T47D (cell line): Measurements from ENCODE around the gene TCOF1.

Source experiments
- DNase-seq, 2 experiments: peaks; one replicate each; pipeline versions ENCODE4 v3.0.0 to v3.0.0-alpha.2; 2011 to 2012; ENCODE audit warnings: low read depth in 1 of 2, low spot score in 1 of 2
- JUND ChIP-seq: IDR thresholded peaks from 2 replicates; pipeline ENCODE4 v1.6.1; 2012; ENCODE audit warnings: low read depth
- in situ Hi-C: cut with HindIII; loops from 2 replicates; pipeline ENCODE4 v1.10.0; 2016; ENCODE audit warnings: low sequenced_read_pairs, low pct_unique_long_range_greater_than_20kb

The TCOF1 gene

GRCh38 chr5:150329881-150330876 lies 27.3 kb upstream of the TCOF1 start:
- DNase-seq, result no peak
- no peak for TF ChIP-seq JUND
- in situ Hi-C loops, result no loop called here

- in situ Hi-C loops, result no loop called here
- no peak for DNase-seq
- no peak for TF ChIP-seq JUND
Observed at GRCh38 chr5:150333400-150333799, 24.1 kb upstream of the TCOF1 start.

- in situ Hi-C loops, result no loop called here
- TF ChIP-seq JUND, result no peak
- DNase-seq, result no peak
Observed at GRCh38 chr5:150335778-150336177, 21.7 kb upstream of the TCOF1 start.

DNA sequence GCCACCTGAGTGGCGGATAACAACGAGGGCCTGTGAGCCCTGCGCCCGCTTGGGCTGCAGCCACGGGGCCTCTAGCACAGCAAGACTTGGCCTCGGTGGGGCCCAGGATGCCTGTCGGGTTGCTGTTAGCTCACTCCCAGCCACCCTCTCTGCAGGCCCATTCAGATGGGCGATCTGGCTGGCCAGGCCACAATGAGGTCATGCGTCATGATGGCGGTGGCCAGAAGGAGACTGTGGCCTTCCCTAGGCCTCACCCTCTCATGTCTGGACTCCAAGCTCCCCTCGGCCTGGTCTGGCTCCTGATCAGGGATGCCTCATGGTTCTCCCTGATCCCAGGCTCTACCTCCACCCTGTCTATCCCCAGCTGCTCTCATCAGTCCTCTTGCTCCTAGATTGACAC lies 19.0 kb upstream of the TCOF1 start:
- no peak for DNase-seq
- in situ Hi-C loops, result no loop called here
- TF ChIP-seq JUND, result no peak

GRCh38 chr5:150339165-150339564 lies 18.3 kb upstream of the TCOF1 start:
- TF ChIP-seq JUND, result no peak
- no peak for DNase-seq

GRCh38 chr5:150339841-150340240 lies 17.7 kb upstream of the TCOF1 start:
- DNase-seq, result no peak
- in situ Hi-C loops, result no loop called here
- no peak for TF ChIP-seq JUND

More at GRCh38 chr5:150339165-150339564, 18.3 kb upstream of the TCOF1 start:
- in situ Hi-C loops, result no loop called here

DNA sequence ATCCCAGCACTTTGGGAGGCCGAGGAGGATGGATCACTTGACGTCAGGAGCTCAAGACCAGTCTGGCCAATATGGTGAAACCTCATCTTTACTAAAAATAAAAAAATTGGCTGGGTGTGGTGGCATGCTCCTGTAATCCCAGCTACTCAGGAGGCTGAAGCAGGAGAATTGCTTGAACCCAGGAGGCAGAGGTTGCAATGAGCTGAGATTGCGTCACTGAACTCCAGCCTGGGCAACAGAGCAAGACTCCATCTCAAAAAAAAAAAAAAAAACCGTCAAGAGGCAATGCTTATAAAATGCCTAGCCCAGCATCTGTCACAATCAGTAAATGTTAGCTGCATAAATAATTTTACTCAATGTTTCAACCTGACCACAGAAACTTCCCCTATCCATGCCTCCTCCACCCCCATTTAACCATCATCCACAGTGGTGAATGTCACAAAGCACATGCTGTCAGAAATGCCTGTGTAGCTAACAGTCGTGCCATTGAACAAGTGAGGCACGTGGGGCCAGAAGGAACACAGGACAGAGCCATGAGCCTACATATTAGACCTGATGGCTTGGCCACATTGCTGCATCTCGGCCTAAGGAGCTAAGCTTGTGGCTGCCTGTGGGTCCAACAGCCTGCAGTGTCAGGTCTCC lies 16.8 kb upstream of the TCOF1 start:
- in situ Hi-C loops, result no loop called here
- no peak for TF ChIP-seq JUND
- no peak for DNase-seq

DNA sequence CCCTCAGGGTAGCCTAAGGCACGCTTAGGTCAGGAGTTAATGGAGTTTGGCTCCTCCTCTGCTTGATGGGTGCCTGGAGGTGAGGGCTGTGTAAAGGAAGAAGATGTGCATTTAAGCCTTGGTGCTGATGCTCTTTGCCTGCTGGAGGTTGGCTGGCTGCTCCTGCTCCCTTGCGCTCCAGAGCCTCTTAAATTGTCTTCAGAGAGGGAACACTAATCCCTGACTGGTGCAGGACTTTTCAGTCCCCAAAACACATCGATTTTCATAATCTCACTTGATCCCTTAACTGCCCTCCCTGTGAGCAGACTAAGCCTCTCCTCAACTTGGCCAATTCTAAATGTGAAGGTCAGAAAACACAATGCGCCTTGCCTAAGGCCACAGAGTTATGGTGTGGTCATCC lies 16.2 kb upstream of the TCOF1 start:
- no peak for TF ChIP-seq JUND
- no peak for DNase-seq
- in situ Hi-C loops, result no loop called here

DNA sequence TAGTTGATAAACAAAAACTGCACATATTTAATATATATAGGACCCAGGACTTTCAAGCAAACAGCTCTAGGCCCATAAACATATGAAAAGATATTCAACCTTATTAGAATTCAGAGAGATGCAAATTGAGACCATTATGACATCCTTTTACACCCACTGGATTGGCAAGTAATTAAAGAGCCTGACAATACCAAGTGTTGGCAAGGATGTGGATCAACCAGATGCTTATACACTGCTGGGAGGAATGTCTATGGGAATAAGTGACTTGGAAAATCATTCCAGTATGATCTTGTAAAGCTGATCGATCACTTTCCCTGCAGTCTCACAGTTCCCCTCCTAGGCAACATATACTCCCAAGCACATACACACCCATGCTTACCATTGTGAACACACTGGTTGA lies 15.5 kb upstream of the TCOF1 start:
- no peak for TF ChIP-seq JUND
- in situ Hi-C loops, result no loop called here

DNA sequence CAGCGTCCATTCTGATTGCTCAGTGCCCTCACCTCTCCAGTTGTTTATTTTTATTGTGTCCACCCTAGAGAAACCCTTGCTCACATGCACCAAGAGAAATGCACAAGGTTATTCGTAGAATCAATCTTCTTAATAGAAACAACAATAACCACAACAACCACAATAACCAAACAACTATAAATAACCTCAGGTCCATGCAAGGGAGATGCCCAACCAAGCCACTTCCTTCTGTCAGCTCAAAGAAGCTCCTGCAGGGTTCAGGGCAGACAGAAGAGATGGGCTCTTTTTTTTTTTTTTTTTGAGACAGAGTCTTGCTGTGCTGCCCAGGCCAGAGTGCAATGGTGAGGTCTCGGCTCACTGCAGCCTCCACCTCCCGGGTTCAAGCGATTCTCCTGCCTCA lies 14.9 kb upstream of the TCOF1 start:
- in situ Hi-C loops, result no loop called here
- no peak for DNase-seq
- no peak for TF ChIP-seq JUND

More for the DNA sequence above, 15.5 kb upstream of the TCOF1 start:
- DNase-seq, result no peak

GRCh38 chr5:150343994-150344631 lies 13.4 kb upstream of the TCOF1 start:
- in situ Hi-C loops, result no loop called here

DNA sequence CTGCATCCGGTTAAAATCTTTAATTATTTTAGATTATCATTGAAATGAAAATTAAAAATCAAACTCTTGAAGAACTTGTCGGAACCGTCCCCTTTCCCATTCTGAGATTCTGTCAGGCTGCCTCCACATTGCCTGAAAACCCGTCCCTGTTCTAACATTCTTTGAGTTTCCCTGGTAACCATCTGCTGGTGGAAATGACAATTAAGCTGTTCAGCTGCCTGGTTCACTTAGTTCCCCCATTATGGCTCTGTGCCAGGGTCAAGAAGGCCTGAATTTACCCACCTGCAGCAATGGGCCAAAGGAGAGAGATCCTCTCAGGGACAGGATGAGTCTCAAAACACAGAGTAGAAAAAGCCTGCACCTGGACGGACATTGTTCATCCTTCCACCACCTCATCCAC lies 11.8 kb upstream of the TCOF1 start:
- in situ Hi-C loops, result no loop called here
- TF ChIP-seq JUND, result no peak
- DNase-seq, result no peak

More at GRCh38 chr5:150343994-150344631, 13.4 kb upstream of the TCOF1 start:
- TF ChIP-seq JUND, result no peak
- peak in 1 of 2 experiments; percentile 28 for DNase-seq

DNA sequence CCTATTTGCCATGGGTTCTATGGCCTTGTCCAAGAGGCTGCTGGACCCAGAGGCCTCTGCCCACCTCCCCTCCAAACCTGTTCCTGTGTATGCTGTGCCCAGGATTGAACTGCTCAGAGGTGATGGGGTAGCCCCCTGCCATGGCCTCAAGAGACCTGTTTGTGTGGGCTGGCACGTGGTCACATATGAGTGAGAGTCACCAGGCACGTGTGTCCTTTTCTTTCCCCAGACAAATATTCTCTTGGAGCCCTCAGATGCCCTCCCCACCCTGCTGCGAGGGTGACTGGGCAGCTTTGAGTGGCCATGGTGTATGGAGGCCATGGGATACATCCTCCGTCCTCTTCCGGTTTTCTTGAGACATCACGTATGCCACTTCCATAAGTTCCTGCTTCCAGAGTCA lies 10.9 kb upstream of the TCOF1 start:
- no peak for TF ChIP-seq JUND
- in situ Hi-C loops, result no loop called here
- no peak for DNase-seq
